ENCODE results near the gene KRTAP5-5.

- TF ChIP-seq, protein P1, sequence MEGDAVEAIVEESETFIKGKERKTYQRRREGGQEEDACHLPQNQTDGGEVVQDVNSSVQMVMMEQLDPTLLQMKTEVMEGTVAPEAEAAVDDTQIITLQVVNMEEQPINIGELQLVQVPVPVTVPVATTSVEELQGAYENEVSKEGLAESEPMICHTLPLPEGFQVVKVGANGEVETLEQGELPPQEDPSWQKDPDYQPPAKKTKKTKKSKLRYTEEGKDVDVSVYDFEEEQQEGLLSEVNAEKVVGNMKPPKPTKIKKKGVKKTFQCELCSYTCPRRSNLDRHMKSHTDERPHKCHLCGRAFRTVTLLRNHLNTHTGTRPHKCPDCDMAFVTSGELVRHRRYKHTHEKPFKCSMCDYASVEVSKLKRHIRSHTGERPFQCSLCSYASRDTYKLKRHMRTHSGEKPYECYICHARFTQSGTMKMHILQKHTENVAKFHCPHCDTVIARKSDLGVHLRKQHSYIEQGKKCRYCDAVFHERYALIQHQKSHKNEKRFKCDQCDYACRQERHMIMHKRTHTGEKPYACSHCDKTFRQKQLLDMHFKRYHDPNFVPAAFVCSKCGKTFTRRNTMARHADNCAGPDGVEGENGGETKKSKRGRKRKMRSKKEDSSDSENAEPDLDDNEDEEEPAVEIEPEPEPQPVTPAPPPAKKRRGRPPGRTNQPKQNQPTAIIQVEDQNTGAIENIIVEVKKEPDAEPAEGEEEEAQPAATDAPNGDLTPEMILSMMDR (IDR thresholded peaks at IDR 0.05): no peak
- TF ChIP-seq POLR2A (IDR thresholded peaks at IDR 0.05): no peak
Observed at GRCh38 chr11:1631066-1631568, 1.5 kb downstream of the KRTAP5-5 start.

Data from right lobe of liver (tissue), 4 donors.